Measurements from ENCODE around the gene TEX44.
"Not testable (repeated sequence)": the region's sequence is repeated elsewhere in the genome, so short reads cannot be mapped to it uniquely, and the experiment has no call there.

The TEX44 gene

DNA sequence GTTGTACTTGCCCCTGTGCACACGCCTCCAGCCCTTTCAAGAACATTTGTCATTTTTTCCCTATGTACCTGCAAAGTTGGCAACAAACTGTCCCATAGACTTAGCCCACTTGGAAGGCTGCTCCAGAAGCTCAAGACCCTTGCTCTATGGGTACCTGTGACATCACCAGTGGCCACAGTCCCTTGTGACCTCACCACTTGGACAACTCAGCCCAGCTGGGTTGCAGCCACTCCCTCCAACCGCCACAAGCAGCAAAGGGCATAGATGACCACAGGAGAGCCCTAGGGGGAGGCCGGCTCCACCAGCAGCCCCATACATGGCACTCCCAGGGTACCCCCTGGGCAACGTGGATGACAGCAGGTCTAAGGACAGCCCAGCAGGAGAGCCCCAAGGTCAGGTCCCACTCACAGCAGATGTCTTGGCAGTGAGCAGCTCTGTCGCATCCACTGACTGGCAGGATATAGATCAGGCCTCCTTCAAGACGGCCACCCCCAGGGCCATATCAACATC lies at the start of gene TEX44:
Gene TEX44 (plus strand): TSS at position 229 of the 510 bp plus-strand sequence. CDS start 88 bp downstream, at position 317.
- no peak for DNase-seq

- DNase-seq, result peak; percentile 76 to 80
These were observed 47.4 kb upstream of the TEX44 start for GRCh38 chr2:231545105-231545902.

- DNase-seq, result no peak
These were observed 46.5 kb upstream of the TEX44 start for GRCh38 chr2:231546014-231546715.

GRCh38 chr2:231547315-231548110 lies 45.2 kb upstream of the TEX44 start:
- no peak for DNase-seq

DNA sequence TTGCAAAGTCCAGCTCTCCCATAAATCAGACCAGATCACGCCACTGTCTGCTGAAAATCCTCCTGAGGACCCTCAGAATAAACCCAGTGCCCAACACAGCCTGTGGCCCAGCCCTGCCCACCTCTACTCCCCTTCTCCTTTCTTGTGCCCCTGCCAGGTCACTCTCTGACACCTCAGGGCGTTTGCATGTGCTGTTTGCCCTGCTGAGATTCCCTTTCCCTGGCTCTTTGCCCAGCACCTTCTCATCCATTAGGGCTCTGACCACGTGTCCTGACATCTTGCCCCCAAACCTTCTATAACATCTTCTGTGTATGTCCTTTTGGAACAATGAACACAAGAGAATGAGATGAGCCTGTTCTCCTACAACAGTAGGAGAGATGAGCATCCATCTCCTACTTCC lies 43.9 kb upstream of the TEX44 start:
- no peak for DNase-seq

DNA sequence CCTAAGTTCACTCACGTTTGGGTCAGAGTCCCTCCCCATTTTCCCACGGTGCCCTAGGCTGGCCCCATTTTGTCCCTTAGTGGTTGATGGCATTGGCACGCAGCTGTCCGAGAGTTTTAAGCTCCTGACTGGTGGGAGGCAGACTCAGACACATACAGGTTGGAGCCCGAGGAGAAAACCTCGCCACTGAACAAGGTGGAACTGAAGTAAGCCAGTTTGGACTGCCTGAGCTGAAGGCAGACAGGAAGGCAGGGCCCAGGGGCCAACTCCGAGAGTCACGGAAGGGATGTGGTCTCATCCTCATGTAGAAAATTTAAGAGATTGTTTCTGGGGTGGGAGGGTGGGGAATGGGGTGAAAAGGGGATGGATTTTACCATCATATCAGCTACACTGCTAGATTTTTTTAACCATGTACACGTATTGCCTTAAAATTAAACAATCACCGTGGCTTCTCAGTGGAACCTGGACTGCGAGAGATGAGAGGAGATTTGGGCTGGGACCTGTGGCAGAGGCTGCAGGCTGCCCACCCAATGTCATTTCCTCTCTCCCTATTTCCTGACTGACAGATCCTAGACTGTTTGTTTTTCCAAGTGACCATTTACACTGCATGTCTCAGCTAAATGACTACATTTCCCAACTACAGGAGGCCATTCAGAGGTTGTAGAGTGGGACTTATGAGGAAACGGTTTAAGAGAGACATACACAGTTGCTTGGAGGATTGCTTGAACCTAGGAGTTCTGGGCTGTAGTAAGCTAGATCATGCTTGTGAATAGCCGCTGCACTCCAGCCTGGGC lies 43.0 kb upstream of the TEX44 start:
- no peak for DNase-seq

DNA sequence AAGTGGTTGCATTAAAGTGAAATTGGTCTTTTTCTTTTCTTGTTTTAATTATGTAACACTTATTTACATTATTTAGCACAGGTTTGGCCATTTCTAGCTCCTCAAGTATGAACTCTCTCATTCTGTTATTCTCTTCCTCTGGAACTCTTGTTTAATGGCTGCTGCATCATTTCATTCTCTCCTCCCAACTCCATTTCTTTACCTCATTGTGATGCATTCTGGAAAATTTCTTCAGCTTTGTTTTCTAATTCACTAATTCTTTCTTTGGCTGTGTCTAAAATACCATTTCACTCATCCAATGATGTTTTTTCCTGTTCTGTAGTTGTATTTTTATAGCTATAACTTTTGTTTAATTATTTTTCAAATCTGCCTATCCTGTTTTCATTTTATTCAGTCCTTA lies 39.9 kb upstream of the TEX44 start:
- DNase-seq, result no peak

- DNase-seq, result no peak
These were observed 38.3 kb upstream of the TEX44 start for GRCh38 chr2:231554327-231554726.

- no peak for DNase-seq
These were observed 37.7 kb upstream of the TEX44 start for GRCh38 chr2:231554748-231555545.

- not testable (repeated sequence) for DNase-seq
These were observed 36.2 kb upstream of the TEX44 start for GRCh38 chr2:231556496-231556895.

DNA sequence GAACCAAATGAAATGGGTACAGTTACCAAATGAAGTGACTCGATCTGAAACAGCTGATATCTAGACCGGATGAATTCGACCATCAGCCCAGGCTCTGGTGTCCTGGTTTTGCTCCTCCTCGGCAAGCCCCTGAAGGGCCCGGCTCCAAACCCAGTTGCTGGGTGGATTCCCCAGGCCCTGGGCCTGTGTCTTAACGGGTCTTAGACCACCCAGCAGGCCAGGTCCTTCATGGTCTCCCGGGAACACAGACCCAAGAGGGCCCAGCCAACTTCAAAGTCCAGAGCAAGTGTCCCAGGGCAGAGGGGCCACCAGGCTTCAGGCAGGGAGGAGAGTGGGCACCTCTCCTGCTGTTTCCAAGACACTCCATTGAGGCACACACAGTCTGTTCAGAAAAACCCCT lies 35.7 kb upstream of the TEX44 start:
- DNase-seq, result no peak

DNA sequence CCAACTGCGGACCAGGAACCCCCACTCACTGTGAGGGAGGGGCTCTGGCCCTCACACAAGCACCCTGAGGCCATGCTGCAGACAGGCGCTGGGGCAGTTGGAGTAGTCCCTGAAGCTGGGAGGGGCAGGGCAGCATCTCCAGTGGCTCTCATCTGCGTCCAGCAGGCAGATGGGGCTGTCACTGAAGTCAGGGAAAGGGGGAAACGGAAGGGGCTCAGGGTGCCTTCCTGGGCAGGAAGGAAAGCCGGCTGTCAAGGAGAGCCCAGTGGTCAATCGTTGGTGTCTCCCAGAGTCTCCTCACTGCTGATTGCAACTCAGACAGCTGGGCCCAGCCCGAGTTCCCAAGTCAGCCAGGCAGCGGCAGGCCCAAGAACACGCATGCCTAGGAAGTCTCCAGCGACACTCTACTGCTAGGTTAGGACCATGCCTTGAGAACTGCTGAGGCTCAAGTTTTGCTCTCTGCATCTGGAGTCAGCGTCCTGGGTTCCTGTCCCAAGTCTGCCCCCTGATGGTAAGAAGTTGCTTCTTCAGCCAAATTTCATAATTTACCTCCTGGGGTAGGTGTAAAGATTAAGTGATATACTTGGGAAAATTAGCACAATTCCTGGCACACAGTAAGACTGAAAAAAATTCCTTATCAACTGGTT lies 35.0 kb upstream of the TEX44 start:
- DNase-seq, result peak; percentile 54 to 57

GRCh38 chr2:231563378-231563961 lies 29.2 kb upstream of the TEX44 start:
- peak; percentile 51 to 71 for DNase-seq

DNA sequence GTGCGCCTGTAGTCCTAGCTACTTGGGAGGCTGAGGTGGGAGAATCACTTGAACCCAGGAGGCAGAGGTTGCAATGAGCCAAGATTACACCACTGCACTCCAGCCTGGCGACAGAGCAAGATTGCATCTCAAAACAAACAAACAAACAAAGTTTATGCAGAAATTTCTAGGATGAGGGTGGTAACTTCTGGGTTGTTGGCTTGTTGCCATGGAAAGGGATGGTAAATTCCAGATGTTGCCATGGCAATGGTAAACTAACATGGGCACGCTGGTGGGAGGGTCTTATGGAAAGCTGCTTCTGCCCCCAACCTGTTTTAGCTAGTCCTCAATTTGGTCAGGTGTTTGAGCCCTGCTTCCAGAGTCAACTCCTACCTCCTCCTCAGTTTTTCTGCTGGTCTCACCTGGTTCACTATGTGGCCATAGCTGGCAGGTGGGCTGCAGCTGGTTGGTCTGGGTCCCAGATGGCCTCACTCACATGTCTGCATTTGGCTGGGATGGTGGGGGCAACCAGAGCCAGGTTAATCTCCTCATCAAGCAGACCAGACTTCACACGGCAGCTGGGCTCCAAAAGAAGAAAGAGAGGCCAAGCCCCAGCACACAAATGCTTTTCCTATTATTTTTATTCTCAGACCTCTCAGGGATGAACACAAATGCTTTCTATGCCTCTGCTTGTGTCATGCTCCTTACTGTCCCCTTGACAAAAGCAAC lies 26.6 kb upstream of the TEX44 start:
- DNase-seq, result no peak

DNA sequence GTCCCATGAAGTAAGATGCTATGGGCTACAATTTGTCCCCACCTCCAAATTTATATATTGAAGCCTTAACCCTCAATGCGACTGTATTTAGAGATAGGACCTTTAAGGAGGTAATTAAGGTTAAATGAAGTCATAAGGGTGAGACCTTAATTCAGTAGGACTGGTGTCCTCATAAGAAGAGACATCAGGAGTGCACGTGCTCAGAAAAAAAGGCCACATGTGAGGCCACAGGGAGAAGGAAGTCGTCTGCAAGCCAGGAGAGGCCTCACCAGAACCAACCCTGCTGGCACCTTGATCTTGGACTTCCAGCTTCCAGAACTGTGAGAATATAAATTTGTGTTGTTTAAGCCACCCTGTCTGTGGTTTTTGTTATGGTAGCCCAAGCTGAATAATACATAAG lies 25.5 kb upstream of the TEX44 start:
- DNase-seq, result no peak

GRCh38 chr2:231568098-231568784 lies 24.4 kb upstream of the TEX44 start:
- DNase-seq, result no peak

- peak; percentile 30 to 35 for DNase-seq
These were observed 23.8 kb upstream of the TEX44 start for GRCh38 chr2:231568785-231569435.

DNA sequence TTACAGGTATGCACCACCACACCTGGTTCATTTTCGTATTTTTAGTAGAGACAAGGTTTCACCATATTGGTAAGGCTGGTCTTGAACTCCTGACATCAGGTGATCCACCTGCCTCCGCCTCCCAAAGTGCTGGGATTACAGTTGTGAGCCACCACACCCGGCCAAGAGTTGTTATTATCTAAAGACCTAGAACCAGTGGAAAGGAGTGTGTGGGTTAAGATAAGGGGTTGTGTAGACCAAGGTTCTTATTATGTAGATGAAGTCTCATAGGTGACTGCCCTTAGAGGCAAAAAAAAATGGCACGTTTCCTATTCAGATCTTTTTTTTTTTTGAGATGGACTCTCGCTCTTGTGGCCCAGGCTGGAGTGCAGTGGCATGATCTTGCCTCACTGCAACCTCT lies 21.7 kb upstream of the TEX44 start:
- not testable (repeated sequence) for DNase-seq

All from activated T-cell treated with anti-CD3 and anti-CD28 coated beads, Interleukin-2, amount 50 U/mL, for 48 hours (primary cell).